Measurements from ENCODE around the gene HRAS.

Gene HRAS

GRCh38 chr11:553083-553987 lies 18.0 kb upstream of the HRAS start:
- no peak for DNase-seq (ENCODE audit: low read depth)

- DNase-seq (ENCODE audit: low read depth): no peak
These were observed 16.2 kb upstream of the HRAS start for GRCh38 chr11:551596-551995.

- DNase-seq (ENCODE audit: low read depth): no peak
These were observed 15.8 kb upstream of the HRAS start for GRCh38 chr11:551131-551530.

GRCh38 chr11:550746-551085 lies 15.3 kb upstream of the HRAS start:
- DNase-seq (ENCODE audit: low read depth): no peak

- no peak for DNase-seq (ENCODE audit: low read depth)
These were observed 14.8 kb upstream of the HRAS start for GRCh38 chr11:550021-550745.

- DNase-seq (ENCODE audit: low read depth): no peak
These were observed 13.6 kb upstream of the HRAS start for GRCh38 chr11:548700-549603.

GRCh38 chr11:545171-545570 lies 9.8 kb upstream of the HRAS start:
- no peak for DNase-seq (ENCODE audit: low read depth)

DNA sequence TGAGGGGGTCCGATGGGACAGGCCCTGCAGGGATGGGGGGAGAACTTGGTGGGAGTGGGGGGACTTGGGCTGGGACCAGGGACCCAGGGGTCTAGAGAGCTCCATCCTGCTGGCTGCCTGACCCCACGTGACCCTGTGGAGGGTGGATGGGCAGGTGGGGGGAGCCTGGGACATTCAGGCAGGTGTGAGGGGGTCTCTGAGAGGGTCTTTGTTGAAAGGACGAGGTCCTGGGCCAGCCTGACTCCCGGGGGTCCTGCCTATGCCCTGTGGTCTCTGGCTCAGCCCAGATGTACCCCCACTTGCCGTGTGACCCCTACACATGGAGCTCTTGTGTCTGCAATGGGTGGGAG lies 9.4 kb upstream of the HRAS start:
- no peak for DNase-seq (ENCODE audit: low read depth)

GRCh38 chr11:541433-541885 lies 6.1 kb upstream of the HRAS start:
- no peak for DNase-seq (ENCODE audit: low read depth)

DNA sequence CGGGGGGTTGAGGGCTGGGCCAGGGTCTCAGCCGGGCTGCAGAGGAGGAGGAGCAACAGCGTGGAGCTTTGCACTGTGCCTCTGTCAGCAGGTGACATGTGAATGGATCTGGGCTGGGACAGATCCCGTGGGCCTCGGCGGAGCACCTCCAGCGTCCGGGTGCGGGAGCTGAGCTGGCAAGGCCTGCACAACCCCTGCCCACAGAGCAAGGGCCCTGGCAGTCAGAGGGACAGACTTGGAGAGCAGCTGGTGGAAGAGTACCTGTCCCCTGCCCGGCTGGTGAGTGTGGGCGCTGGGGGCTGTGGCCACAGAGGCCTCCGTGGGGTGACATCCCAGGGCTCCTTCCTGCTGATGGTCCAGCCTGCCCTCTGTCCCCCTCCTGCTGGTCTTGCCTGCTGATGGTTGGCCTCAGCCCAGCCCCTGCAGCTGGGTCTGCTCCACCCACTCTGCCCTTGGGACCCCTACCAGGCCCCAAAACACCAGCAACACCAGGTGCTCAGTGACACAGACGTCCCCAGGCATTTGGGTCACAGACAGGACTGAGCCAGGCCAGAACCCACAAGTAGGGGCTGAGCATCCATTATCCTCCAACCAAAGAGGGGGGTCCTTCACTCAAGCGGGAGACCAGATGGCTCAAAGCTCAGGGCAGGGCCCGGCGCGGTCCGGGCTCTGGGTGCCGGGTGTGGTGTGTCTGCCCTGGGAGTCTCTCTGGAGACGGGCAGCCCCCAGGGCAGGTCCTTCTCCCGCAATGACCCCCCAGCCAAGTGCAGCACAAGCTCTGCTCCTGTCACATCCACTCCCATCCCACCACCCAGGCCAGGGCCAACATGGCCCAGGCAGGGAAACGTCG lies 5.4 kb upstream of the HRAS start:
- no peak for DNase-seq (ENCODE audit: low read depth)

GRCh38 chr11:539971-540481 lies 4.7 kb upstream of the HRAS start:
- no peak for DNase-seq (ENCODE audit: low read depth)

- DNase-seq (ENCODE audit: low read depth): no peak
These were observed 3.2 kb upstream of the HRAS start for GRCh38 chr11:538431-539051.

DNA sequence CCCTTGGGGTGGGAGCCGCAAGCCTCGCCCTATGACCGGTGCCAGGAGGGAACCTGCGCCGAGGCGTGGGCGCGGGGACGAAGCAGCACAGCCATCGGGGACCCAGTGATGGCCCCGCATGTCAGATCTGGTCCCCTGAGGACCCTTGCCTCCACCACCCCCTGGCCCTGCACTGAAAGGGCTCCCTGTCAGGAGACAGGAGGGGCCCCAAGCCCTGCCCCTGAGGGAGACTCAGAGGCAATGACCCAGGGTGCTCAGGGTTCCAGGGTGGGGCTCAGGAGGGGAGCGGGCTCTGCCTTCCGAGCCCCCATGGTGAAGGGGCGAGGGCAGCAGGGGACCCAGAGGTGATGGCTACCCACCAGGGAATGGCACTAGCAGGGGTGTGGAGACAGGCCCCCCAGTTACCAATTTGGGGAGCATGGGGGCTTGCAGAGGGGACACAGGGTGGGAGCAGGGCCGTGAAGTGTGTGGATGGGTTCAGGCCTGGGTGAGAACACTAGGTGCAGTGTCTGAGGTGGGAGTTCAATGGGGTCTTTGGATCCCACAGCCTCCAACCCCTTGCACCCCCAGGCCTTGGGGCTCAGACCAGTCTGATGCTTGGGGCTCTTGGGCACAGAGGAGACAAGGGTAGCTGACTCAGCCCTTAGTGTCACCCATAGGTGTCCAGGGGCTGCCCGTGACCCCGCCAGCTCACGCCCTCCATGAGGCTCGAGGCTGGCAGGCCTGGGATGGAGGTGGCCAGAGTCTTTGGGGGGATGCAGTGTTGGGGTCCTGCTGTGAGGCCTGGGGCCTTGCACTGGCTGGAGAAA lies 2.5 kb upstream of the HRAS start:
- no peak for DNase-seq (ENCODE audit: low read depth)

DNA sequence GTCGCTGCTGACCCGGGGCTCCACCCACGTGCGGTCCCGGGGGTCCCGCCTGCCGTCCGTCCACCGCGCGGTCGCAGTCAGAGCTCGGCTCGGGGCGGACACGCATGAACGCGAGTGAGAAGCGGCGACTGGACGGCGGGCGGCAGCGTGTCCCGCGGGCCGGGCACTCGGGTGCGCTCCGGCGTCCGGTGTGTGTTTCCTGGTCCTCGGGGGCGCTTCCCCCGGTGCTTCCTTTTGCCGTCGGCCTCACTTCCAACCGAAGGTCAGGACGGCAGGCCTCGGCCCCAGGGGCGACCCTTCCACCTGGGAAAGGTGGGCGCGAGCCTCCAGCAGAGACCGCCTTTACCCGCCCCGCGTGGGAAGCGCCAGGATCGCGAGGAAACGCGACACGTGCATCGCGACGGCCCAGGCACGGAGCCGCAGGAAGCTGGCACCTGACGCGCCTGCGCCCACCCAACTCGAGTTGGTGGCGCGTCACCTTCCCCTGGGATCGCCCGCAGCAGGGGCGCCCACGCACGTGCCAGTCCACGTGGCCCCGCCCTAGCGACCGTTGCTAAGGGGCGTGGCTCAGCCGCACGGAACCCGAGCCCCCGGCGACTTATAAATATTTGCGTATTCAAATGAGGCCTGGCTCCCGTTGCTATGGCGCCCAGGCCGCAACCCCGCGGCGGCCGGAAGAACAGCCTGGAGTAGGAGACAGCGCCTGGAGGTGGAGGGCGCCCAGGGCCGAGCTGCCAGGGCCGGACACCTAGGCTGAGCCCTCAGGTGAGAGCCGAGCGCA lies 1.7 kb upstream of the HRAS start, which contains the start of gene LRRC56:
TSS of gene LRRC56 (plus strand) at position 687 of the 781 bp plus-strand sequence. CDS start 3,158 bp downstream, outside the sequence.
- DNase-seq (ENCODE audit: low read depth): peak; percentile 89

GRCh38 chr11:535210-535518 lies 212 bp downstream of the HRAS start:
- no peak for DNase-seq (ENCODE audit: low read depth)

- DNase-seq (ENCODE audit: low read depth): no peak
These were observed 773 bp downstream of the HRAS start for GRCh38 chr11:534396-535209.

DNA sequence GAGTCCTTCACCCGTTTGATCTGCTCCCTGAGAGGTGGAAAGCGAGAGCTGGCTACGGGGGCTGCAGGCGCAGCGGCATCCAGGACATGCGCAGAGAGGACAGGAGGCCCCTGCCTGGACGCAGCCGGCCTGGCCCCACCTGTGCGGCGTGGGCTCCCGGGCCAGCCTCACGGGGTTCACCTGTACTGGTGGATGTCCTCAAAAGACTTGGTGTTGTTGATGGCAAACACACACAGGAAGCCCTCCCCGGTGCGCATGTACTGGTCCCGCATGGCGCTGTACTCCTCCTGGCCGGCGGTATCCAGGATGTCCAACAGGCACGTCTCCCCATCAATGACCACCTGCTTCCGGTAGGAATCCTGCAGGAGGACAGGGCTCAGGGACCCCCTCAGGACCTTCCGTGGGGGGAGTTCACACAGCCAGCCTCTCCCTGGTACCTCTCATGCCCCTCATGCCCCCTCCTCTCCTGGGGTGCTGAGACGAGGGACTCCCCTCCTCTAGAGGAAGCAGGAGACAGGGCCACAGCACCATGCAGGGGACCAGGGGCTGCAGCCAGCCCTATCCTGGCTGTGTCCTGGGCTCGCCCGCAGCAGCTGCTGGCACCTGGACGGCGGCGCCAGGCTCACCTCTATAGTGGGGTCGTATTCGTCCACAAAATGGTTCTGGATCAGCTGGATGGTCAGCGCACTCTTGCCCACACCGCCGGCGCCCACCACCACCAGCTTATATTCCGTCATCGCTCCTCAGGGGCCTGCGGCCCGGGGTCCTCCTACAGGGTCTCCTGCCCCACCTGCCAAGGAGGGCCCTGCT lies 1.6 kb downstream of the HRAS start:
- no peak for DNase-seq (ENCODE audit: low read depth)
